Activated naive CD8-positive, alpha-beta T cell treated with anti-CD3 and anti-CD28 coated beads for 36 hours (primary cell): ENCODE results near the gene PSTPIP1. TPM values are rescaled to one million over a fixed set of nuclear protein-coding genes. Genes with fewer than 3 reads are reported as not detected.

ENCODE experiments used
- DNase-seq: peaks from one replicate; pipeline ENCODE4 v3.0.0; 2021
- H3K27ac Mint-ChIP-seq: one replicate; pipeline ENCODE4 v1.8.0; 2022; ENCODE audit warnings: mild to moderate bottlenecking, moderate library complexity, mixed read lengths
- H3K27me3 Mint-ChIP-seq: one replicate; pipeline ENCODE4 v1.8.0; 2022; ENCODE audit warnings: mild to moderate bottlenecking, mixed read lengths
- H3K36me3 Mint-ChIP-seq: one replicate; pipeline ENCODE4 v1.8.0; 2021; ENCODE audit warnings: mild to moderate bottlenecking, mixed read lengths
- H3K4me1 Mint-ChIP-seq: one replicate; pipeline ENCODE4 v1.8.0; 2021; ENCODE audit warnings: mixed read lengths
- H3K4me3 Mint-ChIP-seq: one replicate; pipeline ENCODE4 v1.8.0; 2022; ENCODE audit warnings: mild to moderate bottlenecking, moderate library complexity, mixed read lengths
- H3K9me3 Mint-ChIP-seq: one replicate; pipeline ENCODE4 v1.8.0; 2022; ENCODE audit warnings: mixed read lengths
- total RNA-seq, 2 experiments: library from RNA; stranded (reverse); gene quantifications; one replicate each; pipeline ENCODE4 v1.2.3, GENCODE V29; 2021

Gene PSTPIP1
- total RNA-seq, 2 experiments from 2014 or later = 93.4 to 94.5 TPM

GRCh38 chr15:77085297-77085696 is 90.4 kb downstream of the PSTPIP1 start:
- Mint-ChIP-seq H3K4me3 (no peak overlapping the region), H3K4me1 (peaks cover 20% of the 10 kb centered on the region), H3K36me3 (no peaks in the 10 kb centered on the region), H3K9me3 (no peaks in the 10 kb centered on the region), H3K27ac (no peak overlapping the region), H3K27me3 (peaks cover 3% of the 10 kb centered on the region)
- no peak for DNase-seq

Other genes with a start within 250 kb of the PSTPIP1 start
- 10 to 100 TPM; 20.8 to 21.3 TPM for gene SCAPER, start 89.8 kb upstream of the PSTPIP1 start, total RNA-seq
- 10 to 100 TPM; 27.9 to 30.3 TPM for gene RCN2, start 63.4 kb upstream of the PSTPIP1 start, total RNA-seq
- 10 to 100 TPM; 40.6 to 43.1 TPM for gene TSPAN3, start 76.0 kb downstream of the PSTPIP1 start, total RNA-seq